CD4-positive, alpha-beta T cell (primary cell): ENCODE data around the gene SLC27A2. TPM values are rescaled to one million over a fixed set of nuclear protein-coding genes. Genes with fewer than 3 reads are reported as not detected.

Source experiments
- ATAC-seq: fragments of 200-7000 bp; cut with Tn5 transposase; one replicate; pipeline ENCODE4 v1.10.0; 2022; ENCODE audit warnings: mild to moderate bottlenecking; ENCODE audit not compliant: poor library complexity
- CTCF ChIA-PET: fragments of 350-600 bp; sonication (Branson Sonifier 250); formaldehyde crosslinking; loops from one replicate; lab custom pipeline; 2021; ENCODE audit warnings: antibody characterized with exemption, inconsistent platforms; lab: Charles Lee
- POLR2A ChIA-PET: fragments of 350-600 bp; sonication (Branson Sonifier 250); formaldehyde crosslinking; loops from one replicate; lab custom pipeline; 2021; ENCODE audit warnings: antibody characterized with exemption, inconsistent platforms; lab: Charles Lee
- DNase-seq, 14 experiments: peaks; one replicate each; pipeline ENCODE4 v3.0.0-alpha.2; 2013 to 2020; ENCODE audit warnings: mixed read lengths in 2 of 14
- H3K27ac ChIP-seq, 2 donors: one replicate each; pipeline versions ENCODE4 v1.5.1 to v1.7.0; 2013; ENCODE audit warnings: low read length in 2 of 2, low read depth in 1 of 2, mild to moderate bottlenecking in 1 of 2
- H3K27me3 ChIP-seq, 2 experiments: 1 replicate in 1 of 2; 2 replicates in 1 of 2; pipeline versions ENCODE4 v1.6.1 to v1.7.0; 2013; ENCODE audit warnings: low read length in 2 of 2, control low read depth in 1 of 2, mild to moderate bottlenecking in 1 of 2, moderate library complexity in 1 of 2; ENCODE audit not compliant: insufficient read depth in 2 of 2, control insufficient read depth in 1 of 2
- H3K36me3 ChIP-seq: one replicate; pipeline ENCODE4 v1.6.1; 2013; ENCODE audit warnings: low read length, control low read depth; ENCODE audit not compliant: insufficient read depth
- H3K4me1 ChIP-seq: one replicate; pipeline ENCODE4 v1.6.1; 2013; ENCODE audit warnings: low read length, control low read depth; ENCODE audit not compliant: insufficient read depth
- H3K4me3 ChIP-seq: one replicate; pipeline ENCODE4 v1.5.1; 2013; ENCODE audit warnings: mild to moderate bottlenecking, low read length, moderate library complexity
- H3K9me3 ChIP-seq, 2 experiments: 1 replicate in 1 of 2; 2 replicates in 1 of 2; pipeline versions ENCODE4 v1.6.1 to v1.7.0; 2013; ENCODE audit warnings: low read length in 2 of 2, mild to moderate bottlenecking in 2 of 2, control low read depth in 1 of 2, moderate library complexity in 1 of 2; ENCODE audit not compliant: control insufficient read depth in 1 of 2, insufficient read depth in 1 of 2
- H3K27ac Mint-ChIP-seq: one replicate; pipeline ENCODE4 v1.8.0; 2020; ENCODE audit warnings: mixed read lengths
- H3K27me3 Mint-ChIP-seq: one replicate; pipeline ENCODE4 v1.8.0; 2021; ENCODE audit warnings: mixed read lengths
- H3K36me3 Mint-ChIP-seq: one replicate; pipeline ENCODE4 v1.8.0; 2021; ENCODE audit warnings: low read depth, mixed read lengths
- H3K4me1 Mint-ChIP-seq: one replicate; pipeline ENCODE4 v1.8.0; 2021; ENCODE audit warnings: low read depth, mixed read lengths
- H3K4me3 Mint-ChIP-seq: one replicate; pipeline ENCODE4 v1.8.0; 2020; ENCODE audit warnings: mild to moderate bottlenecking, mixed read lengths
- H3K9me3 Mint-ChIP-seq: one replicate; pipeline ENCODE4 v1.8.0; 2020; ENCODE audit warnings: mixed read lengths
- CTCF ChIP-seq: fragments of 200-600 bp; IDR thresholded peaks from one replicate; pipeline ENCODE4 v1.8.0; 2022; ENCODE audit warnings: antibody characterized with exemption, mild to moderate bottlenecking
- intact Hi-C, 2 experiments: fragments of 100-400 bp; cut with DNase I in 1 of 2; cut with micrococcal nuclease in 1 of 2; formaldehyde crosslinking; loops; one replicate each; pipeline versions ENCODE4 v1.15.1 to v1.9.0; 2023 to 2025; cut with DNase I, micrococcal nuclease
- total RNA-seq, 174 experiments: library from RNA in 2 of 174; stranded (reverse) in 2 of 174; gene quantifications; one replicate each; pipeline ENCODE4 v1.2.3 and lab custom pipeline; 2021 to 2026

SLC27A2 gene
- total RNA-seq, 2 experiments from 2014 or later: 0.22 to 0.31 TPM

GRCh38 chr15:50260969-50261496 lies 79.0 kb downstream of the SLC27A2 start:
- H3K9me3 Mint-ChIP-seq: no peaks in the 10 kb centered on the region
- ChIA-PET POLR2A (no interaction called here), CTCF (no interaction called here)
- intact Hi-C loops: no loop called here
- H3K27me3 ChIP-seq: no peaks in the 10 kb centered on the region
- no peak overlapping the region for H3K27ac ChIP-seq
- peaks cover 27% of the 10 kb centered on the region for H3K4me1 Mint-ChIP-seq
- TF ChIP-seq CTCF: no peak
- ATAC-seq (no peak), DNase-seq (no peak)
- H3K4me3 ChIP-seq: no peak overlapping the region
- H3K4me1 ChIP-seq: peaks cover 22% of the 10 kb centered on the region
- H3K36me3 ChIP-seq: no peaks in the 10 kb centered on the region
- no peaks in the 10 kb centered on the region for H3K27me3 Mint-ChIP-seq
- H3K4me3 Mint-ChIP-seq: no peak overlapping the region
- no peaks in the 10 kb centered on the region for H3K9me3 ChIP-seq
- no peak overlapping the region for H3K27ac Mint-ChIP-seq
- no peaks in the 10 kb centered on the region for H3K36me3 Mint-ChIP-seq

- ChIA-PET POLR2A (interaction anchor here (0.7 to 1.5 kb wide), 3 partner anchors 21 to 93 kb away, joined by 3 to 4 read pairs (median 3); partner anchors contain the start of gene GABPB1), CTCF (no interaction called here)
- no peak overlapping the region for H3K4me3 ChIP-seq
- H3K9me3 Mint-ChIP-seq: no peaks in the 10 kb centered on the region
- ATAC-seq: peak; percentile 55
- intact Hi-C loops: no loop called here
- no peaks in the 10 kb centered on the region for H3K36me3 Mint-ChIP-seq
- no peaks in the 10 kb centered on the region for H3K9me3 ChIP-seq
- no peak overlapping the region for H3K27ac ChIP-seq
- no peaks in the 10 kb centered on the region for H3K36me3 ChIP-seq
- H3K27me3 Mint-ChIP-seq: peaks cover 2% of the 10 kb centered on the region
- no peak for TF ChIP-seq CTCF
- H3K4me3 Mint-ChIP-seq: no peak overlapping the region
- DNase-seq: peak in 2 of 14 experiments; percentile 17 to 33
- no peaks in the 10 kb centered on the region for H3K27me3 ChIP-seq
- H3K4me1 Mint-ChIP-seq: peaks cover 27% of the 10 kb centered on the region
- H3K27ac Mint-ChIP-seq: no peak overlapping the region
- H3K4me1 ChIP-seq: peaks cover 22% of the 10 kb centered on the region
Measured at GRCh38 chr15:50261981-50262380, 80.0 kb downstream of the SLC27A2 start.

DNA sequence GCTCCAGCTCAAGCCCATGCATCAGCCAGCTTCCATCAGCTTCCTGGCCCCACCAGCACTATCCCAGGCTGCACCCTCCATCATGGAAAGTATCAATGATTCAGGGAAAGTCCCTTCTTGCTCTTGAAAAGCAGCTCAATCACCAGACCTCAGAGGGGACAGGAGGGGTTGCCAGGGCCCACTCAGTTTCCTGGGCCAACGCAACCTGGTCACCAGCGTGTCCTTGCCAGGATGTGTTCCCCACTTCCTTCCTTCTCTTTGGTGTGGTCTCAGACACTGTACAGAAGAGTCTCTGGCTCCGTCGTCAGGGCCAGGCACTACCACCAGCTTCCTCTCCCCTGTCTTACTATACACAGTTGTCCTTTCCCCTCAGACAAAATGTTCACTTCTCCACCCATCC lies 80.5 kb downstream of the SLC27A2 start:
- Histone ChIP-seq H3K27ac (no peak overlapping the region), H3K27me3 (no peaks in the 10 kb centered on the region), H3K9me3 (no peaks in the 10 kb centered on the region), H3K4me1 (peaks cover 22% of the 10 kb centered on the region), H3K4me3 (no peak overlapping the region), H3K36me3 (no peaks in the 10 kb centered on the region)
- ChIA-PET POLR2A (interaction anchor here (0.7 to 1.5 kb wide), 2 partner anchors 91 to 93 kb away, joined by 3 to 4 read pairs; partner anchors contain the start of gene GABPB1), CTCF (no interaction called here)
- Mint-ChIP-seq H3K4me3 (no peak overlapping the region), H3K36me3 (no peaks in the 10 kb centered on the region), H3K27ac (no peak overlapping the region), H3K27me3 (peaks cover 6% of the 10 kb centered on the region), H3K9me3 (no peaks in the 10 kb centered on the region), H3K4me1 (peaks cover 27% of the 10 kb centered on the region)
- DNase-seq (peak in 5 of 14 experiments; percentile 9 to 66 (median 42)), ATAC-seq (peak; percentile 60)
- no peak for TF ChIP-seq CTCF
- intact Hi-C loops: no loop called here
